Activated CD4-positive, alpha-beta memory T cell treated with anti-CD3 and anti-CD28 coated beads for 36 hours (primary cell): ENCODE measurements around the gene PGGHG. TPM values are rescaled to one million over a fixed set of nuclear protein-coding genes. Genes with fewer than 3 reads are reported as not detected.
"Not testable (repeated sequence)": the region's sequence is repeated elsewhere in the genome, so short reads cannot be mapped to it uniquely, and the experiment has no call there.

Experiments
- CTCF ChIA-PET: fragments of 350-600 bp; sonication (Branson Sonifier 250); formaldehyde crosslinking; loops from one replicate; lab custom pipeline; 2021; ENCODE audit warnings: antibody characterized with exemption, inconsistent platforms; lab: Charles Lee
- POLR2A ChIA-PET: fragments of 350-600 bp; sonication (Branson Sonifier 250); formaldehyde crosslinking; loops from one replicate; lab custom pipeline; 2021; ENCODE audit warnings: antibody characterized with exemption; lab: Charles Lee
- DNase-seq: peaks from one replicate; pipeline ENCODE4 v3.0.0-alpha.2; 2020
- H3K27ac Mint-ChIP-seq: one replicate; pipeline ENCODE4 v1.8.0; 2021; ENCODE audit warnings: mixed read lengths
- H3K27me3 Mint-ChIP-seq: one replicate; pipeline ENCODE4 v1.8.0; 2021; ENCODE audit warnings: mixed read lengths
- H3K36me3 Mint-ChIP-seq: one replicate; pipeline ENCODE4 v1.8.0; 2021; ENCODE audit warnings: mixed read lengths
- H3K4me1 Mint-ChIP-seq: one replicate; pipeline ENCODE4 v1.8.0; 2021; ENCODE audit warnings: low read depth, mixed read lengths
- H3K4me3 Mint-ChIP-seq: one replicate; pipeline ENCODE4 v1.8.0; 2021; ENCODE audit warnings: mild to moderate bottlenecking, mixed read lengths
- H3K9me3 Mint-ChIP-seq: one replicate; pipeline ENCODE4 v1.8.0; 2021; ENCODE audit warnings: mixed read lengths
- intact Hi-C: fragments of 100-400 bp; cut with micrococcal nuclease; formaldehyde crosslinking; loops from one replicate; pipeline ENCODE4 v1.15.1; 2023
- total RNA-seq, 2 experiments: library from RNA; stranded (reverse); gene quantifications; one replicate each; pipeline ENCODE4 v1.2.3, GENCODE V29; 2021

PGGHG gene
- total RNA-seq, 2 experiments from 2014 or later: 74.3 to 75.0 TPM

GRCh38 chr11:280706-281485 is 8.0 kb upstream of the PGGHG start:
- Mint-ChIP-seq H3K36me3 (peaks cover 10% of the 10 kb centered on the region), H3K4me1 (peaks cover 50% of the 10 kb centered on the region), H3K27me3 (peaks cover 18% of the 10 kb centered on the region), H3K9me3 (peaks cover 11% of the 10 kb centered on the region), H3K27ac (peak overlapping the region; percentile 65), H3K4me3 (peak overlapping the region; percentile 74)
- DNase-seq: peak; percentile 59
- intact Hi-C loops: no loop called here
- CTCF ChIA-PET: interaction anchor here (0.8 to 9.1 kb wide), 10 partner anchors 9 to 554 kb away, joined by 3 to 57 read pairs (median 3); no protein-coding TSS in a partner anchor
- POLR2A ChIA-PET: interaction anchor here (0.9 to 1.4 kb wide), 2 partner anchors 74 kb away, joined by 3 read pairs; partner anchors contain the start of genes BET1L and RIC8A

DNA sequence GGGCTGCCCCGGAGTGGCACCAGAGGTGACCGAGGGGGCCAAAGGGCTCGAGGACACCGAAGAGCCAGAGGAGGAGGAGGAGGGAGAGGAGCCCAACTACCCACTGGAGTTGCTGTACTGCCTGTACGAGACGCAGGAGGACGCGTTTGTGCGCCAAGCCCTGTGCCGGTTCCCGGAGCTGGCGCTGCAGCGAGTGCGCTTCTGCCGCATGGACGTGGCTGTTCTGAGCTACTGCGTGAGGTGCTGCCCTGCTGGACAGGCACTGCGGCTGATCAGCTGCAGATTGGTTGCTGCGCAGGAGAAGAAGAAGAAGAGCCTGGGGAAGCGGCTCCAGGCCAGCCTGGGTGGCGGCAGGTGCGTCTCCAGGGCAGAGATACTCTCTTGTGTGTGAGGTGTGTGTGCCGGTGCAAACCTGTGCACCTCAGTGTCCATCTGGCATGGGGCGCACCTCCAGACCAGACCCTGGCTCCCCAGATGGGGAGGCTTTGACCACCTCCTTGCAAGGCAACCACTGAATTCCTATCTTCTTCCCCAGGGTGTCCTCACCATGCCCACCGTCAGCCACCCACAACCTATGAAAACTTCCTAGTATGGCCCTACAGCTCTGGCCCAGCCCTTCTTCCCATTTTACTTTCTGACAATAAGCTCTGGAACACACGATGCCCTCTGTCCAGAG is 7.3 kb upstream of the PGGHG start:
- H3K4me1 Mint-ChIP-seq: peaks cover 49% of the 10 kb centered on the region
- peaks cover 18% of the 10 kb centered on the region for H3K27me3 Mint-ChIP-seq
- intact Hi-C loops: no loop called here
- peak overlapping the region; percentile 74 for H3K4me3 Mint-ChIP-seq
- POLR2A ChIA-PET: no interaction called here
- H3K27ac Mint-ChIP-seq: peak overlapping the region; percentile 53
- DNase-seq: no peak
- peaks cover 4% of the 10 kb centered on the region for H3K9me3 Mint-ChIP-seq
- H3K36me3 Mint-ChIP-seq: peaks cover 5% of the 10 kb centered on the region
- CTCF ChIA-PET: interaction anchor here (0.8 to 9.1 kb wide), 11 partner anchors 10 to 553 kb away, joined by 3 to 57 read pairs (median 3); no protein-coding TSS in a partner anchor

DNA sequence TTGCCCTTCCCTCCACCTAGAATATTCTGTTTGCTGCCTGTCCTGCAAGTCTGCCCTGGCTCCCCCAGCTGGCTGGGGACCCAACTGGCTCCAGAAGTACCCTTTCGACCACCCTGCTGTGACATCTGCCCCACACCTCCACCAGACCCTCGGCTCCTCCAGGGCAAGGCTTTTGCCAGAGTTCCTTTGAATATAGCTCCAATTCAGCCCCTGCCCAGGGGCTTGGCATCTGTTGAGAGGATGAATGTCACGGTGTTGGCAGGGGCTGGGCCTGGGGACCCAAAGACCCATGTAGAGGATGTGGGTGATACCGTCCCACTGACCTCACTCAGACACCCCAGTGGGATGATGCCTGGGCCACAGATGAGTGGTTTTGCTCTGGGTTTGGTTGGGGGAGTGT is 6.8 kb upstream of the PGGHG start:
- DNase-seq: peak; percentile 8
- H3K9me3 Mint-ChIP-seq: no peaks in the 10 kb centered on the region
- peaks cover 18% of the 10 kb centered on the region for H3K27me3 Mint-ChIP-seq
- POLR2A ChIA-PET: no interaction called here
- H3K4me3 Mint-ChIP-seq: peak overlapping the region; percentile 74
- peak overlapping the region; percentile 53 for H3K27ac Mint-ChIP-seq
- intact Hi-C loops: no loop called here
- peaks cover 50% of the 10 kb centered on the region for H3K4me1 Mint-ChIP-seq
- CTCF ChIA-PET: interaction anchor here (1.0 to 9.1 kb wide), 6 partner anchors 11 to 62 kb away, joined by 3 to 57 read pairs (median 4); no protein-coding TSS in a partner anchor
- peaks cover 2% of the 10 kb centered on the region for H3K36me3 Mint-ChIP-seq

DNA sequence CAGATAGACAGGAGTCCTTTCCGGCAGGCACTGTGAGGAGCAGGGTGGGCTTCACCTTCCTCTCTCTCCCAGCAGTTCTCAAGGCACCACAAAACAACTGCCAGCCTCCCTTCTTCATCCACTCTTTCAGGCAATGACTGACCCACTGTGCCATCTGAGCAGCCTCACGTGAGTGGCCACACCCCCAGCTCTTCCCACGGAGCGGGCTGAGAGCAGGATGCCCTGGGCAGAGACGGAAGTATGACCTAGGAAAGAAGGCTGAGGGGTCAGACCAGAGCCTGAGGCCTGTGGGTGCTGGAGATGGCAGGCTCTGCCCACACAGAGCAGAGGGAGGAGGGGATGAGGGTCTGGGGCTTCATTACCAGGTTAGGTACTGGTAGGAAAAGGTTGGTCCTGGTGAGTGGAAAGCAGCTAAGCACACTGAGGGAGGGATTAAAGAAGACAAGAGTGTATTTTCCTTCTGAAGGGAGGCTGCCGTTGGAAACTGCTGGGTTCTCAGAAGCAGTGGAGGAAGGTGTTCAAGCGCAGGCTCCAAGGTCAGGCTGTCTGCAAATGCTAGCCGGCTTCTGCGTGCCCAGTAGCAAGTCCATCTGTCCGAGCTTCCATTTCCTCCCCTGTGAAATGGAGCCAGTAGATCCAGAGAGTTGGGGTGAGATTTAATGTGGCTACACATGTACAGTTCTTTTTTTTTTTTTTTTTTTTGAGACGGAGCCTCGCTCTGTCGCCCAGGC is 6.1 kb upstream of the PGGHG start:
- Mint-ChIP-seq H3K4me1 (peaks cover 50% of the 10 kb centered on the region), H3K36me3 (peaks cover 3% of the 10 kb centered on the region), H3K27ac (peak overlapping the region; percentile 53), H3K27me3 (peaks cover 18% of the 10 kb centered on the region), H3K9me3 (no peaks in the 10 kb centered on the region), H3K4me3 (peak overlapping the region; percentile 74)
- CTCF ChIA-PET: interaction anchor here (0.6 to 9.1 kb wide), 5 partner anchors 23 to 76 kb away, joined by 3 to 57 read pairs (median 4); no protein-coding TSS in a partner anchor
- POLR2A ChIA-PET: no interaction called here
- intact Hi-C loops: no loop called here
- DNase-seq: peak; percentile 11

DNA sequence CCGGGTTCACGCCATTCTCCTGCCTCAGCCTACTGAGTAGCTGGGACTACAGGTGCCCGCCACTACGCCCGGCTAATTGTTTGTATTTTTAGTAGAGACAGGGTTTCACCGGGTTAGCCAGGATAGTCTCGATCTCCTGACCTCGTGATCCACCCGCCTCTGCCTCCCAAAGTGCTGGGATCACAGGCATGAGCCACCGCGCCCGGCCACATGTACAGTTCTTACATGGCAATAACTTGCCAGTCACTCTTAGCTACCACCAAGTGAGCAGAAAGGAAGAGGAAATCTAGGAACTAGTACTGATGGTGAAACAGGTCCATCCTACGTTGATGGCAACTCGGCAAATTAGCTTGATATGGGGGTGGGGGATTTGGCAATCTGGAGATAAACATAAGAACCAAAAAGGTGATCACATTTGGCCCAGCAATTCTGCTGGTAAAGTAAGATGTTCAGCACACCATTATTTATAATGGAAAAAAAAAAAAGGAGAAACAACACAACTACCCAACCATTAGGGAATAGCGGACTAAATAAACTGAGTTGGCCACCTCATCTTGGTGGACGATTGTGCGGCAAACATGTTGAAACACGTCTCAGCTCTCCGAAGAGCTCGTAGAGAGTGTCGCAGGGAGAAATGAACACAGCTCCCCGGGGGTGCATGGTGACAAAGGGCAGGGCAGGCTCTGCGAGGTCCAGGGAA is 5.4 kb upstream of the PGGHG start:
- Mint-ChIP-seq H3K4me3 (no peak overlapping the region), H3K27me3 (peaks cover 18% of the 10 kb centered on the region), H3K4me1 (peaks cover 46% of the 10 kb centered on the region)

DNA sequence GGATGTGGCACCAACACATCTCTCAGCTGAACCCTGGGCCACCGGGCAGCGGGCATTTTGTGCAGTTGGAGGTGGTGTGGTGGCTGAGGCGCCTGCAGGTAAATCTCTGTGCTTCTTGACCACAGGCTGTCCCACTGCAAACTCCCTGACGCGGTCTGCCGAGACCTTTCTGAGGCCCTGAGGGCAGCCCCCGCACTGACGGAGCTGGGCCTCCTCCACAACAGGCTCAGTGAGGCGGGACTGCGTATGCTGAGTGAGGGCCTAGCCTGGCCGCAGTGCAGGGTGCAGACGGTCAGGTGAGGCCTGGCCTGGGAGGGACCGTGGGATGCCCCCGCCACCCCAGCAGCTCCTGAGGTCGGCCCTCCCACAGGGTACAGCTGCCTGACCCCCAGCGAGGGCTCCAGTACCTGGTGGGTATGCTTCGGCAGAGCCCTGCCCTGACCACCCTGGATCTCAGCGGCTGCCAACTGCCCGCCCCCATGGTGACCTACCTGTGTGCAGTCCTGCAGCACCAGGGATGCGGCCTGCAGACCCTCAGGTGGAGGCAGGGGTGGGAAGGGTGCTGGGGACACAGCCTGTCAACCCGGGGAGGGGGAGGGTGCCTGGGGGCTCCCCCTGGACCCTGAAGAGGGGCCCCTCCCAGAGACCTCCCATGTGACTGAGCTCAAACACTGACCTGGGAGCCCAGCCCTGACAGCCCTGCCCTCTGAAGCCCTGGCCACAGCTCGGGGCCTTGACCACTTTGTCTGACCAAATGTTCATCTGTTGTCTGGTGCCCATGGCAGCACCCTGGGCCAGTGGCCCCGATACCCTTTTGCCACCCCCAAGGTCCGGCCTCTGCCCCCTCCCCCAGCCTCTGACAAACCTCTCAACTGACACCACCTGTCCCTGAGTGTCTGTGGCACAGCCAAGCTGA is 4.6 kb upstream of the PGGHG start:
- POLR2A ChIA-PET: no interaction called here

More for the DNA sequence above, 5.4 kb upstream of the PGGHG start:
- DNase-seq: peak; percentile 8
- peak overlapping the region; percentile 47 for H3K27ac Mint-ChIP-seq
- CTCF ChIA-PET: interaction anchor here (1.3 to 9.1 kb wide), 2 partner anchors 23 to 33 kb away, joined by 4 to 57 read pairs; no protein-coding TSS in a partner anchor
- peaks cover 6% of the 10 kb centered on the region for H3K36me3 Mint-ChIP-seq
- H3K9me3 Mint-ChIP-seq: no peaks in the 10 kb centered on the region
- intact Hi-C loops: no loop called here
- POLR2A ChIA-PET: no interaction called here

GRCh38 chr11:285021-285893 is 3.7 kb upstream of the PGGHG start:
- intact Hi-C loops: loop anchor here (5.0 kb wide), 1 partner anchor 48 kb away; the partner anchor contains the start of genes PSMD13 and SIRT3
- H3K4me3 Mint-ChIP-seq: no peak overlapping the region

More for the DNA sequence above, 4.6 kb upstream of the PGGHG start:
- no peaks in the 10 kb centered on the region for H3K9me3 Mint-ChIP-seq
- peaks cover 44% of the 10 kb centered on the region for H3K4me1 Mint-ChIP-seq
- intact Hi-C loops: loop anchor here (5.0 kb wide), 1 partner anchor 47 kb away; the partner anchor contains the start of genes PSMD13 and SIRT3
- CTCF ChIA-PET: interaction anchor here (1.3 to 9.1 kb wide), 2 partner anchors 22 to 33 kb away, joined by 4 to 57 read pairs; no protein-coding TSS in a partner anchor
- peaks cover 16% of the 10 kb centered on the region for H3K27me3 Mint-ChIP-seq
- no peak overlapping the region for H3K4me3 Mint-ChIP-seq
- H3K36me3 Mint-ChIP-seq: peaks cover 6% of the 10 kb centered on the region
- no peak overlapping the region for H3K27ac Mint-ChIP-seq
- peak; percentile 8 for DNase-seq

GRCh38 chr11:285894-286220 is 3.1 kb upstream of the PGGHG start:
- H3K4me1 Mint-ChIP-seq: peaks cover 44% of the 10 kb centered on the region
- H3K36me3 Mint-ChIP-seq: peaks cover 6% of the 10 kb centered on the region
- H3K9me3 Mint-ChIP-seq: no peaks in the 10 kb centered on the region
- peak; percentile 8 for DNase-seq
- POLR2A ChIA-PET: no interaction called here
- CTCF ChIA-PET: interaction anchor here (2.3 to 9.1 kb wide), 2 partner anchors 31 to 35 kb away, joined by 7 to 57 read pairs; no protein-coding TSS in a partner anchor
- no peak overlapping the region for H3K4me3 Mint-ChIP-seq
- H3K27ac Mint-ChIP-seq: no peak overlapping the region
- intact Hi-C loops: loop anchor here (2.0 to 5.0 kb wide), 3 partner anchors 17 to 49 kb away; partner anchors contain the start of genes PSMD13 and SIRT3
- peaks cover 13% of the 10 kb centered on the region for H3K27me3 Mint-ChIP-seq

More at GRCh38 chr11:285021-285893, 3.7 kb upstream of the PGGHG start:
- peaks cover 46% of the 10 kb centered on the region for H3K4me1 Mint-ChIP-seq
- no peaks in the 10 kb centered on the region for H3K9me3 Mint-ChIP-seq
- peaks cover 16% of the 10 kb centered on the region for H3K27me3 Mint-ChIP-seq
- ChIA-PET CTCF (interaction anchor here (9.1 kb wide), 1 partner anchor 34 kb away, joined by 57 read pairs; no protein-coding TSS in a partner anchor), POLR2A (no interaction called here)
- no peak overlapping the region for H3K27ac Mint-ChIP-seq
- DNase-seq: peak; percentile 9
- peaks cover 6% of the 10 kb centered on the region for H3K36me3 Mint-ChIP-seq

- H3K27me3 Mint-ChIP-seq, H3K36me3 Mint-ChIP-seq, H3K9me3 Mint-ChIP-seq: not testable (repeated sequence)
- Mint-ChIP-seq H3K4me3 (peak overlapping the region; percentile 96), H3K4me1 (peaks cover 38% of the 10 kb centered on the region), H3K27ac (peak overlapping the region; percentile 95)
- ChIA-PET POLR2A (interaction anchor here (0.7 to 2.3 kb wide), 5 partner anchors 9 to 68 kb away, joined by 3 to 9 read pairs (median 3); partner anchors contain the start of gene NLRP6), CTCF (interaction anchor here (0.8 to 2.3 kb wide), 5 partner anchors 16 to 68 kb away, joined by 3 to 15 read pairs (median 4); no protein-coding TSS in a partner anchor)
- peak; percentile 76 for DNase-seq
- intact Hi-C loops: loop anchor here (2.0 to 5.0 kb wide), 3 partner anchors 18 to 50 kb away; partner anchors contain the start of genes PSMD13 and SIRT3
These were observed 1.7 kb upstream of the PGGHG start for GRCh38 chr11:286977-287820.
